Liver (tissue), 9 donors: ENCODE data around the gene KIAA0513. TPM values are rescaled to one million over a fixed set of nuclear protein-coding genes. Genes with fewer than 3 reads are reported as not detected.

Source experiments
- DNase-seq: peaks from one replicate; pipeline ENCODE4 v3.0.0-alpha.2; 2017; ENCODE audit warnings: low spot score
- H3K27ac ChIP-seq, 2 donors: one replicate each; pipeline ENCODE4 v1.7.0; 2013; ENCODE audit warnings: inconsistent platforms in 2 of 2, low read length in 2 of 2, control low read depth in 1 of 2, low read depth in 1 of 2, mild to moderate bottlenecking in 1 of 2
- H3K27me3 ChIP-seq, 4 donors: one replicate each; pipeline versions ENCODE4 v1.6.1 to v1.7.0; 2013; ENCODE audit warnings: low read length in 3 of 4, inconsistent platforms in 1 of 4, mild to moderate bottlenecking in 1 of 4, moderate library complexity in 1 of 4; ENCODE audit not compliant: control insufficient read depth in 4 of 4, insufficient read depth in 4 of 4
- H3K36me3 ChIP-seq, 4 donors: one replicate each; pipeline versions ENCODE4 v1.6.1 to v1.7.0; 2013; ENCODE audit warnings: low read length in 3 of 4, mild to moderate bottlenecking in 3 of 4, low read depth in 1 of 4, moderate library complexity in 1 of 4; ENCODE audit not compliant: control insufficient read depth in 4 of 4, insufficient read depth in 3 of 4
- H3K4me1 ChIP-seq, 4 donors: one replicate each; pipeline versions ENCODE4 v1.6.1 to v1.7.0; 2013; ENCODE audit warnings: low read length in 3 of 4, mild to moderate bottlenecking in 3 of 4, moderate library complexity in 1 of 4; ENCODE audit not compliant: control insufficient read depth in 4 of 4, insufficient read depth in 4 of 4
- H3K4me3 ChIP-seq, 3 donors: one replicate each; pipeline versions ENCODE4 v1.6.1 to v1.7.0; 2013; ENCODE audit warnings: low read length in 3 of 3, control low read depth in 1 of 3, low read depth in 1 of 3, mild to moderate bottlenecking in 1 of 3
- H3K9ac ChIP-seq, 2 donors: one replicate each; pipeline ENCODE4 v1.7.0; 2013; ENCODE audit warnings: low read length in 2 of 2, mild to moderate bottlenecking in 2 of 2, moderate library complexity in 2 of 2, control low read depth in 1 of 2, low read depth in 1 of 2
- H3K9me3 ChIP-seq, 4 donors: one replicate each; pipeline versions ENCODE4 v1.6.1 to v1.7.0; 2013; ENCODE audit warnings: low read length in 3 of 4; ENCODE audit not compliant: control insufficient read depth in 4 of 4
- EGR1 ChIP-seq, 2 donors: IDR thresholded peaks; 2 replicates each; pipeline ENCODE4 v1.6.1; 2016 to 2018; ENCODE audit warnings: antibody characterized with exemption in 2 of 2, low read depth in 2 of 2
- FOXA1 ChIP-seq: IDR thresholded peaks from 2 replicates; pipeline ENCODE4 v1.6.1; 2016; ENCODE audit warnings: antibody characterized with exemption
- FOXA2 ChIP-seq: IDR thresholded peaks from 2 replicates; pipeline ENCODE4 v1.6.1; 2016; ENCODE audit warnings: antibody characterized with exemption
- GABPA ChIP-seq, 2 donors: IDR thresholded peaks in 1 of 2; conservative IDR thresholded peaks in 1 of 2; 2 replicates each; pipeline ENCODE4 v1.6.1; 2016; ENCODE audit warnings: antibody characterized with exemption in 2 of 2, mild to moderate bottlenecking in 1 of 2, moderate library complexity in 1 of 2
- HNF4A ChIP-seq, 2 donors: conservative IDR thresholded peaks; 2 replicates each; pipeline ENCODE4 v1.6.1; 2016; ENCODE audit warnings: antibody characterized with exemption in 2 of 2, mild to moderate bottlenecking in 2 of 2
- HNF4G ChIP-seq: IDR thresholded peaks from 2 replicates; pipeline ENCODE4 v1.6.1; 2016; ENCODE audit warnings: antibody characterized with exemption
- NR2F2 ChIP-seq: IDR thresholded peaks from 2 replicates; pipeline ENCODE4 v1.6.1; 2016; ENCODE audit warnings: antibody characterized with exemption
- RAD21 ChIP-seq, 2 donors: IDR thresholded peaks; 2 replicates each; pipeline ENCODE4 v1.6.1; 2016; ENCODE audit warnings: antibody characterized with exemption in 2 of 2, mild to moderate bottlenecking in 2 of 2
- RXRA ChIP-seq, 2 donors: IDR thresholded peaks; 2 replicates each; pipeline ENCODE4 v1.6.1; 2017 to 2018; ENCODE audit warnings: antibody characterized with exemption in 2 of 2, mild to moderate bottlenecking in 1 of 2
- SP1 ChIP-seq: IDR thresholded peaks from 2 replicates; pipeline ENCODE4 v1.6.1; 2018; ENCODE audit warnings: antibody characterized with exemption, mild to moderate bottlenecking
- TAF1 ChIP-seq: conservative IDR thresholded peaks from 2 replicates; pipeline ENCODE4 v1.6.1; 2016; ENCODE audit warnings: antibody characterized with exemption, mild to moderate bottlenecking
- YY1 ChIP-seq: IDR thresholded peaks from 2 replicates; pipeline ENCODE4 v1.6.1; 2016; ENCODE audit warnings: antibody characterized with exemption, mild to moderate bottlenecking
- WGBS: extraction: QIAGEN DNeasy Blood & Tissue Kit; methylation state at CpG from one replicate; pipeline ENCODE4 v1.1.7; 2013; 5-methylcytosine and 5-hydroxymethylcytosine counted together
- polyA plus RNA-seq, 2 donors: library from polyadenylated mRNA; stranded (reverse) in 1 of 2; unstranded in 1 of 2; fragments of 200-250 nt in 1 of 2; fragments of >200 nt in 1 of 2; fragmentation: Nextera tagmentation in 1 of 2; extraction: Ambion mirVana in 1 of 2; gene quantifications; one replicate each; pipeline versions ENCODE4 v1.2.1 to v1.2.3, GENCODE V29; 2013 to 2015
- total RNA-seq, 2 donors: library from RNA; depleted of rRNA; stranded (reverse); fragments of >200 nt; gene quantifications; one replicate each; pipeline ENCODE4 v1.2.3, GENCODE V29; 2014
- TF ChIP-seq, protein P1 (sequence below): fragments of 150-350 bp; IDR thresholded peaks from 2 replicates; pipeline ENCODE4 v1.5.1; 2017; ENCODE audit warnings: improper control_type of control experiment, low read depth, low read length; ENCODE audit not compliant: missing input control
- TF ChIP-seq, protein P2 (sequence below): IDR thresholded peaks from 2 replicates; pipeline ENCODE4 v1.6.1; 2016; ENCODE audit warnings: antibody characterized with exemption
- TF ChIP-seq, protein P3 (sequence below): IDR thresholded peaks from 2 replicates; pipeline ENCODE4 v1.6.1; 2016; ENCODE audit warnings: antibody characterized with exemption
- donor health status: healthy.
- donor health status: healthy.
- donor health status: healthy.
- donor health status: healthy.
- donor health status: healthy.

KIAA0513 gene
- total and polyA plus RNA-seq, 4 donors: 1.5 to 5.9 (median 2.9) TPM

DNA sequence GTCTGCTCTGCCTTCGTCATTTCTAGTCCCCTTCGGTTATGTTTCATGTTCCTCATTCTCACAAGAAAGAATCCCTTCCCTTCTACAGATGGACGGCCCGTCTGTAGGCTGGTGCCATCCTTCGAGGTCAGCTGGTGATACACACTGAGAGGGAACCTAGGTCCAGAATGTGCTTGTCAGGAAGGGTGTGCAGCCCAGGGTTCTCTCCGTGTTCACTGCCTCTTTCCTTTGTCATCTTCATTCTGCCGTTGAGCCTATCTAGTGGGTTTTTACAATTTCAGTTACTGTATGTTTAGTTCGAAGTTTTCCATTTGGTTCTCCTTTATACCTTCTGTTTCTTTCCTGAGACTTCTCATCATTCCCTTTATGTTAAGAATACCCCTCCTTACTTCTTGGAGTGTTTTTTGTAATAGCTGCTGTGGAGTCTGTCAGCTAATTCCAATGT lies 18.9 kb downstream of the KIAA0513 start:
- Histone ChIP-seq H3K27ac (no peak overlapping the region), H3K27me3 (no peaks in the 10 kb centered on the region), H3K9ac (no peak overlapping the region), H3K4me3 (no peak overlapping the region), H3K4me1 (peaks cover 0 to 3% (median 0%) of the 10 kb centered on the region in 4 donors), H3K9me3 (no peaks in the 10 kb centered on the region), H3K36me3 (no peaks in the 10 kb centered on the region)
- DNase-seq: no peak
- TF ChIP-seq EGR1 (IDR thresholded peaks at IDR 0.05; ENCODE audit: low read depth in 2 of 2) (no peak), FOXA1 (no peak), HNF4G (no peak), SP1 (no peak)
- TF ChIP-seq, protein P1, sequence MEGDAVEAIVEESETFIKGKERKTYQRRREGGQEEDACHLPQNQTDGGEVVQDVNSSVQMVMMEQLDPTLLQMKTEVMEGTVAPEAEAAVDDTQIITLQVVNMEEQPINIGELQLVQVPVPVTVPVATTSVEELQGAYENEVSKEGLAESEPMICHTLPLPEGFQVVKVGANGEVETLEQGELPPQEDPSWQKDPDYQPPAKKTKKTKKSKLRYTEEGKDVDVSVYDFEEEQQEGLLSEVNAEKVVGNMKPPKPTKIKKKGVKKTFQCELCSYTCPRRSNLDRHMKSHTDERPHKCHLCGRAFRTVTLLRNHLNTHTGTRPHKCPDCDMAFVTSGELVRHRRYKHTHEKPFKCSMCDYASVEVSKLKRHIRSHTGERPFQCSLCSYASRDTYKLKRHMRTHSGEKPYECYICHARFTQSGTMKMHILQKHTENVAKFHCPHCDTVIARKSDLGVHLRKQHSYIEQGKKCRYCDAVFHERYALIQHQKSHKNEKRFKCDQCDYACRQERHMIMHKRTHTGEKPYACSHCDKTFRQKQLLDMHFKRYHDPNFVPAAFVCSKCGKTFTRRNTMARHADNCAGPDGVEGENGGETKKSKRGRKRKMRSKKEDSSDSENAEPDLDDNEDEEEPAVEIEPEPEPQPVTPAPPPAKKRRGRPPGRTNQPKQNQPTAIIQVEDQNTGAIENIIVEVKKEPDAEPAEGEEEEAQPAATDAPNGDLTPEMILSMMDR: no peak
- whole genome bisulfite sequencing: 89% methylated on average over 8 of the region's 8 CpGs

GRCh38 chr16:85046931-85047866 lies 19.6 kb downstream of the KIAA0513 start:
- TF ChIP-seq EGR1 (IDR thresholded peaks at IDR 0.05; ENCODE audit: low read depth in 2 of 2) (no peak), RAD21 (IDR thresholded peaks at IDR 0.05) (no peak)
- TF ChIP-seq, protein P2, sequence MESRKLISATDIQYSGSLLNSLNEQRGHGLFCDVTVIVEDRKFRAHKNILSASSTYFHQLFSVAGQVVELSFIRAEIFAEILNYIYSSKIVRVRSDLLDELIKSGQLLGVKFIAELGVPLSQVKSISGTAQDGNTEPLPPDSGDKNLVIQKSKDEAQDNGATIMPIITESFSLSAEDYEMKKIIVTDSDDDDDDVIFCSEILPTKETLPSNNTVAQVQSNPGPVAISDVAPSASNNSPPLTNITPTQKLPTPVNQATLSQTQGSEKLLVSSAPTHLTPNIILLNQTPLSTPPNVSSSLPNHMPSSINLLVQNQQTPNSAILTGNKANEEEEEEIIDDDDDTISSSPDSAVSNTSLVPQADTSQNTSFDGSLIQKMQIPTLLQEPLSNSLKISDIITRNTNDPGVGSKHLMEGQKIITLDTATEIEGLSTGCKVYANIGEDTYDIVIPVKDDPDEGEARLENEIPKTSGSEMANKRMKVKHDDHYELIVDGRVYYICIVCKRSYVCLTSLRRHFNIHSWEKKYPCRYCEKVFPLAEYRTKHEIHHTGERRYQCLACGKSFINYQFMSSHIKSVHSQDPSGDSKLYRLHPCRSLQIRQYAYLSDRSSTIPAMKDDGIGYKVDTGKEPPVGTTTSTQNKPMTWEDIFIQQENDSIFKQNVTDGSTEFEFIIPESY: no peak
- TF ChIP-seq, protein P3, sequence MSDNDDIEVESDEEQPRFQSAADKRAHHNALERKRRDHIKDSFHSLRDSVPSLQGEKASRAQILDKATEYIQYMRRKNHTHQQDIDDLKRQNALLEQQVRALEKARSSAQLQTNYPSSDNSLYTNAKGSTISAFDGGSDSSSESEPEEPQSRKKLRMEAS: no peak
- Histone ChIP-seq H3K4me1 (peaks cover 0 to 3% (median 0%) of the 10 kb centered on the region in 4 donors), H3K4me3 (no peak overlapping the region), H3K9ac (no peak overlapping the region), H3K27ac (no peak overlapping the region), H3K9me3 (no peaks in the 10 kb centered on the region), H3K27me3 (no peaks in the 10 kb centered on the region), H3K36me3 (no peaks in the 10 kb centered on the region)
- DNase-seq: peak; percentile 73
- 73% methylated on average over 20 of the region's 20 CpGs for WGBS

DNA sequence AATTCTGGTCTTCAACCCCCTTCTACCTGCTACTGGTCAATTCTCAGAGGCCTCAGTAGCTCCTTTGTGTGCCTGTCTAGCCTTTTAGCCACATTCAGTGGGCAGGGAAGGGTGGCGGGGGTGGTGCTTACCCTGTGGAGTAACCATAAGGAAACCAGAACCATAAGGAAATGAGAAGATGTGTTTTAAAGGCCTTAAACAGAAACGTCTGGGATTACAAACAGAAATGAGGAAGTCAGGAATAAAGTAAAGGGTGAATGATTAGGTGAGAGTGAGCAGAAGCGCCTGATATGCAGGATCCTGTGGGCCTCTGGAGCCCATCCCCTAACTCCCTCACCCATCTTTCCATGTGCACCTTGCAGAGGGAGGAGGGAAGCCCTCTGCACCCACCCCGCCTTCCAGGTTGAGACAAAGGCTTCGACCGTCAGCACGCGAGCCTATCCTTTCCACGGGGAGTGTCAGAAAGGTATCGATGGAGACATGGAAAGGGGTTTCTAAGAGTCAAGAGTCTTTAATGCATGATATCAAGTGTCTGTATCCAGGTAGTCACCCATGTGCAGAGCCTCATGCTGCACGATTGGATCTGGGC lies 20.4 kb downstream of the KIAA0513 start:
- Histone ChIP-seq H3K27ac (no peak overlapping the region), H3K9ac (no peak overlapping the region)
- 82% methylated on average over 11 of the region's 11 CpGs for WGBS
- no peak for TF ChIP-seq HNF4G
- no peak for TF ChIP-seq EGR1 (IDR thresholded peaks at IDR 0.05; ENCODE audit: low read depth in 2 of 2)
- no peak for TF ChIP-seq NR2F2
- TF ChIP-seq, protein P1: no peak
- TF ChIP-seq GABPA (IDR thresholded peaks at IDR 0.05 in 1 of 2, conservative IDR thresholded peaks at IDR 0.05 in 1 of 2): no peak
- TF ChIP-seq TAF1: no peak
- no peak for TF ChIP-seq HNF4A (conservative IDR thresholded peaks at IDR 0.05)
- TF ChIP-seq FOXA2: no peak
- TF ChIP-seq RAD21 (IDR thresholded peaks at IDR 0.05): no peak
- TF ChIP-seq, protein P3: no peak
- no peak for TF ChIP-seq RXRA (IDR thresholded peaks at IDR 0.05)
- no peak for TF ChIP-seq FOXA1
- TF ChIP-seq, protein P2: no peak
- no peak for TF ChIP-seq YY1

More for the DNA sequence above, 20.4 kb downstream of the KIAA0513 start:
- H3K4me1 ChIP-seq: peaks cover 0 to 3% (median 0%) of the 10 kb centered on the region in 4 donors
- no peaks in the 10 kb centered on the region for H3K36me3 ChIP-seq
- H3K27me3 ChIP-seq: no peaks in the 10 kb centered on the region
- H3K4me3 ChIP-seq: no peak overlapping the region
- H3K9me3 ChIP-seq: no peaks in the 10 kb centered on the region
- no peak for DNase-seq
